Smooth muscle cell (in vitro differentiated cells): Measurements from ENCODE around the gene IKBKE. TPM values are rescaled to one million over a fixed set of nuclear protein-coding genes. Genes with fewer than 3 reads are reported as not detected.

Experiments
- DNase-seq: peaks from one replicate; lab custom pipeline; 2025; ENCODE audit not compliant: unreplicated experiment; lab: John Stamatoyannopoulos, UW
- H2AFZ ChIP-seq: fragments of 200-600 bp; sonication (generic); 2 replicates; pipeline ENCODE4 v1.6.0; 2016; ENCODE audit warnings: antibody characterized with exemption, low read depth, mild to moderate bottlenecking
- H3F3A ChIP-seq: fragments of 200-600 bp; sonication (generic); 2 replicates; pipeline ENCODE4 v1.6.0; 2017; ENCODE audit warnings: antibody characterized with exemption, low read depth
- H3K27ac ChIP-seq: fragments of 200-600 bp; sonication (generic); 2 replicates; pipeline ENCODE4 v1.5.1; 2016; ENCODE audit warnings: low read depth, mild to moderate bottlenecking
- H3K27me3 ChIP-seq: fragments of 200-600 bp; sonication (generic); 2 replicates; pipeline ENCODE4 v1.6.1; 2016; ENCODE audit warnings: low read depth, mild to moderate bottlenecking
- H3K36me3 ChIP-seq: fragments of 200-600 bp; sonication (generic); 2 replicates; pipeline ENCODE4 v1.5.1; 2016; ENCODE audit warnings: low read depth
- H3K4me1 ChIP-seq: fragments of 200-600 bp; sonication (generic); 2 replicates; pipeline ENCODE4 v1.5.1; 2016; ENCODE audit warnings: low read depth
- H3K4me2 ChIP-seq: fragments of 200-600 bp; sonication (generic); 2 replicates; pipeline ENCODE4 v1.6.0; 2016; ENCODE audit warnings: mild to moderate bottlenecking
- H3K4me3 ChIP-seq: fragments of 200-600 bp; sonication (generic); 2 replicates; pipeline ENCODE4 v1.5.1; 2016; ENCODE audit warnings: mild to moderate bottlenecking
- H3K79me2 ChIP-seq: fragments of 200-600 bp; sonication (generic); 2 replicates; pipeline ENCODE4 v1.6.0; 2016; ENCODE audit warnings: low read depth, mild to moderate bottlenecking
- H3K9ac ChIP-seq: fragments of 200-600 bp; sonication (generic); 2 replicates; pipeline ENCODE4 v1.6.0; 2016; ENCODE audit warnings: low read depth
- H3K9me3 ChIP-seq: fragments of 200-600 bp; sonication (generic); replicated peaks from 2 replicates; pipeline ENCODE4 v1.5.1; 2016; ENCODE audit warnings: low read depth
- H4K20me1 ChIP-seq: fragments of 200-600 bp; sonication (generic); 2 replicates; pipeline ENCODE4 v1.6.0; 2016; ENCODE audit warnings: low read depth
- CTCF ChIP-seq: fragments of 200-600 bp; sonication (generic); IDR thresholded peaks from 2 replicates; pipeline ENCODE4 v1.5.1; 2017; ENCODE audit warnings: borderline replicate concordance, mild to moderate bottlenecking, antibody characterized with exemption; ENCODE audit not compliant: insufficient read depth, poor library complexity, severe bottlenecking
- WGBS: methylation state at CpG from one replicate; pipeline ENCODE4 v1.1.7; 2016; ENCODE audit warnings: low lambda C conversion rate; 5-methylcytosine and 5-hydroxymethylcytosine counted together
- polyA plus RNA-seq: library from polyadenylated mRNA; unstranded; fragments of >200 nt; fragmentation: Nextera tagmentation; extraction: Ambion mirVana; gene quantifications from 2 replicates; pipeline ENCODE4 v1.2.1, GENCODE V29; 2016
- total RNA-seq: library from RNA; depleted of rRNA; stranded (reverse); fragments of >200 nt; gene quantifications from 2 replicates; pipeline ENCODE4 v1.2.3, GENCODE V29; 2014

IKBKE gene
- total and polyA plus RNA-seq, 2 experiments from 2014 or later: 4.0 to 9.7 TPM

DNA sequence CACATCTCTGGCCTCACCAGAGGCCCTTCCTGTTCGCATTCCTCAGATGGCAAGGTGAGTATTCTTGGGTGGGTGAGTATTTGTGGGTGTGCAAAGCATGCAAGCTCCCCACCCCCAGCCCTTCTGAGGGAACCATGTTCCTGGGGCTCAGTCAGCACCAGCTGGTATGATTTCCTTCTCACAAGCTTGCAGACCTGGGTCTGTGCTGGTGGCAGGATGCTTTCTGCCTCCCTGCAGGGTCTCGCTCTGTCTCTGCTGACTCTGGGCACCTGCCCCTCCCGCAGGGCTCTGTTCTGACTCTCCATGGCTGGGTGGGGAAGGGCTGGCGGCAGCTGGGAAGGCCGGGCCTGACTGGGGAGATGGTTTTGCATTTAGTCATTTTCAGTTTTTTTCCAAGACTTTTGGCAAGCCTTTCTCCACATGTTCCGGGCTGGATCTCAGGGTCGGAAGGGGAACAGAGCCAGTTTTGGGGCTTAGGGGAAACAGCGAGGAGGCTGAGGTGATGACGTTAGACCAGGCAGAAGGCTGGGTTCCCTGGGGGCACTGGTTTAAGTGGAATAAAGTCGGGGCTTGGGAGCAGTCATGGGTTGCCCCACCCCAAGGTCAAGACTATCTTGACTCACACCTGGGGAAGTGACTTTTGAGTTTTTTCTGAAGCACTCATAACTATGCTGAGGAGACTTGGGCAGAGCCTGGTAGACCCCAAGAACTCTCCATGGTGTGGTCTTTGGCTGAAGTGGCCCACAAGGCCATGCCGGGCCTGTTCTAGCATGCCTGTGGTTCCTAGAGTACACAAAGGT, 43.2 kb downstream of the IKBKE start:
- Histone ChIP-seq H3K79me2 (no peaks in the 10 kb centered on the region), H3K4me2 (peak overlapping the region; percentile 58), H3F3A (peaks cover 3% of the 10 kb centered on the region), H3K4me3 (no peak overlapping the region), H3K27me3 (no peaks in the 10 kb centered on the region), H2AFZ (no peak overlapping the region), H3K27ac (peak overlapping the region; percentile 54), H3K9ac (no peak overlapping the region), H3K36me3 (no peaks in the 10 kb centered on the region), H3K4me1 (peaks cover 14% of the 10 kb centered on the region), H4K20me1 (no peaks in the 10 kb centered on the region), H3K9me3 (no peaks in the 10 kb centered on the region)
- DNase-seq: no peak
- WGBS: 49% methylated on average over 11 of the region's 11 CpGs
- TF ChIP-seq CTCF: no peak

- Histone ChIP-seq H3K79me2 (no peaks in the 10 kb centered on the region), H3K9ac (no peak overlapping the region), H3K27ac (no peak overlapping the region), H3K4me1 (peaks cover 14% of the 10 kb centered on the region), H3K4me2 (no peak overlapping the region), H4K20me1 (no peaks in the 10 kb centered on the region), H3K4me3 (no peak overlapping the region), H3K36me3 (no peaks in the 10 kb centered on the region), H2AFZ (no peak overlapping the region), H3F3A (no peaks in the 10 kb centered on the region), H3K27me3 (no peaks in the 10 kb centered on the region), H3K9me3 (no peaks in the 10 kb centered on the region)
- TF ChIP-seq CTCF: no peak
- no peak for DNase-seq
- 80% methylated on average over 5 of the region's 5 CpGs for WGBS
Observed at GRCh38 chr1:206514813-206515387, 44.6 kb downstream of the IKBKE start.

DNA sequence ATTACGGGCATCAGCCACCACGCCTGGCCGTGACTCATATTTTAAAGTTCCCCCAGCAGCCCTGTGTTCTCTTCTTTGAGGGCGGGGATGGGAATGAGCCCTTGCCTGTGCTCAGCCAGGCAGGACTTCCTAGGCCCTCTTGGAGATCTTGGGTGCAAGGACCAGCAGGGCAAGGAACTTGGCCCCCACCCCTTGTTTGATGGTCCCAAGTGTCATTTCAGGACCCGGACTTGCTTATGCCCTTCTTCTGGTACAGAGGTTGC, 46.4 kb downstream of the IKBKE start:
- H3K4me1 ChIP-seq: peaks cover 17% of the 10 kb centered on the region
- no peaks in the 10 kb centered on the region for H3K36me3 ChIP-seq
- H4K20me1 ChIP-seq: no peaks in the 10 kb centered on the region
- no peak overlapping the region for H2AFZ ChIP-seq
- no peak overlapping the region for H3K4me2 ChIP-seq
- TF ChIP-seq CTCF: no peak
- H3K27ac ChIP-seq: no peak overlapping the region
- WGBS: 85% methylated on average over 5 of the region's 5 CpGs
- H3K4me3 ChIP-seq: no peak overlapping the region
- H3K79me2 ChIP-seq: no peaks in the 10 kb centered on the region
- DNase-seq: no peak
- no peaks in the 10 kb centered on the region for H3K9me3 ChIP-seq
- H3F3A ChIP-seq: no peaks in the 10 kb centered on the region
- no peak overlapping the region for H3K9ac ChIP-seq
- H3K27me3 ChIP-seq: no peaks in the 10 kb centered on the region

DNA sequence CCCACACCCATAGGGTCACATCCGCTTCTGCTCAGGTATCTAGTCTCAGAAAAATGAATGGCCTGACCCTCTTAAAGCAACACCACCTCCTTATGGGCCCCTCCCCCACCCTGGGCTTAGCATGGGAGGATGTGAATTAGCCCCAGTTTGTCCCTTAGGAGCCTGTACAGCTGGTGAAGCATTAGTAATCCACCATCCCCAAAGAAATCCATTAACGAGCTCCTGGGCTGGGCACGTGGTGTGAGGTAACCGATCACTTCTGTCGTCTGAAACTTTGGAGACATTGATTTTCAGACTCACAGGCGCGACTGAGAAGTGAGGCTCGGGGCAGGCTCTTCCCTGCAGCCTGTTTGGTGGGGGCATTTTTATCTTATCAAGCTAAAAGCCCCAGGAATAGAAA, 47.5 kb downstream of the IKBKE start:
- Histone ChIP-seq H3K36me3 (no peaks in the 10 kb centered on the region), H2AFZ (no peak overlapping the region), H3K9ac (no peak overlapping the region), H4K20me1 (no peaks in the 10 kb centered on the region), H3K79me2 (no peaks in the 10 kb centered on the region), H3K4me1 (peaks cover 12% of the 10 kb centered on the region), H3K27ac (no peak overlapping the region), H3K4me2 (no peak overlapping the region), H3K9me3 (no peaks in the 10 kb centered on the region), H3K27me3 (no peaks in the 10 kb centered on the region), H3F3A (no peaks in the 10 kb centered on the region), H3K4me3 (no peak overlapping the region)
- no peak for DNase-seq
- TF ChIP-seq CTCF: no peak
- WGBS: 63% methylated on average over 8 of the region's 8 CpGs
